ENCODE measurements around the gene SPIRE2.

DNA sequence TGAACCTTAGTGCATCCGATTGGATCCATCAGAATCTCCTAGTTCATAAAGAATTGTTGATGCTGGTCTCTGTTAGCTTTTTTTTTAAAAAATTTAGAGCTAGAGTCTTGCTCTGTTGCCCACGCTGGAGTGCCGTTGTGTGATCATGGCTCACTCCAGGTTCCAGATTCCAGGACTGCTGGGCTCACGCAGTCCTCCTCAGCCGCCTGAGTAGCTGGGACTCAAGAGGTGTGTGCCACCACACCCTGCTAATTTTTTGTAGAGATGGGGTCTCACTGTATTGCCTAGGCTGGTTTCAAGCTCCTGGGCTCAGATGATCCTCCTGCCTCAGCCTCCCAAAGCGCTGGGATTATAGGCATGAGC, 53.1 kb downstream of the SPIRE2 start:
- no peak for TF ChIP-seq RCOR1 (IDR thresholded peaks at IDR 0.05; ENCODE audit: insufficient replicate concordance, low read length)
- no peak for TF ChIP-seq RAD21 (IDR thresholded peaks at IDR 0.05; ENCODE audit: low read length)
- no peak for TF ChIP-seq FOS (IDR thresholded peaks at IDR 0.05; ENCODE audit: low read depth, low read length)
- TF ChIP-seq, protein P1, sequence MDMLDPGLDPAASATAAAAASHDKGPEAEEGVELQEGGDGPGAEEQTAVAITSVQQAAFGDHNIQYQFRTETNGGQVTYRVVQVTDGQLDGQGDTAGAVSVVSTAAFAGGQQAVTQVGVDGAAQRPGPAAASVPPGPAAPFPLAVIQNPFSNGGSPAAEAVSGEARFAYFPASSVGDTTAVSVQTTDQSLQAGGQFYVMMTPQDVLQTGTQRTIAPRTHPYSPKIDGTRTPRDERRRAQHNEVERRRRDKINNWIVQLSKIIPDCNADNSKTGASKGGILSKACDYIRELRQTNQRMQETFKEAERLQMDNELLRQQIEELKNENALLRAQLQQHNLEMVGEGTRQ (IDR thresholded peaks at IDR 0.05; ENCODE audit: low read depth, low read length): no peak
- TF ChIP-seq POLR2A (IDR thresholded peaks at IDR 0.05; ENCODE audit: low read depth, low read length): no peak
- TF ChIP-seq, protein P2, sequence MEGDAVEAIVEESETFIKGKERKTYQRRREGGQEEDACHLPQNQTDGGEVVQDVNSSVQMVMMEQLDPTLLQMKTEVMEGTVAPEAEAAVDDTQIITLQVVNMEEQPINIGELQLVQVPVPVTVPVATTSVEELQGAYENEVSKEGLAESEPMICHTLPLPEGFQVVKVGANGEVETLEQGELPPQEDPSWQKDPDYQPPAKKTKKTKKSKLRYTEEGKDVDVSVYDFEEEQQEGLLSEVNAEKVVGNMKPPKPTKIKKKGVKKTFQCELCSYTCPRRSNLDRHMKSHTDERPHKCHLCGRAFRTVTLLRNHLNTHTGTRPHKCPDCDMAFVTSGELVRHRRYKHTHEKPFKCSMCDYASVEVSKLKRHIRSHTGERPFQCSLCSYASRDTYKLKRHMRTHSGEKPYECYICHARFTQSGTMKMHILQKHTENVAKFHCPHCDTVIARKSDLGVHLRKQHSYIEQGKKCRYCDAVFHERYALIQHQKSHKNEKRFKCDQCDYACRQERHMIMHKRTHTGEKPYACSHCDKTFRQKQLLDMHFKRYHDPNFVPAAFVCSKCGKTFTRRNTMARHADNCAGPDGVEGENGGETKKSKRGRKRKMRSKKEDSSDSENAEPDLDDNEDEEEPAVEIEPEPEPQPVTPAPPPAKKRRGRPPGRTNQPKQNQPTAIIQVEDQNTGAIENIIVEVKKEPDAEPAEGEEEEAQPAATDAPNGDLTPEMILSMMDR (conservative IDR thresholded peaks at IDR 0.05; ENCODE audit: low read depth, low read length): no peak
- TF ChIP-seq SMC3 (IDR thresholded peaks at IDR 0.05; ENCODE audit: low read depth, low read length): no peak
- no peak for TF ChIP-seq RFX5 (IDR thresholded peaks at IDR 0.05; ENCODE audit: low read depth, low read length)
- no peak for TF ChIP-seq MAFK (IDR thresholded peaks at IDR 0.05; ENCODE audit: low read depth, low read length)
- TF ChIP-seq CHD1 (IDR thresholded peaks at IDR 0.05; ENCODE audit: low read depth, low read length): no peak
- no peak for TF ChIP-seq CEBPB (IDR thresholded peaks at IDR 0.05; ENCODE audit: low read depth, low read length)
- no peak for TF ChIP-seq NFE2L2 (IDR thresholded peaks at IDR 0.05; ENCODE audit: low read depth, low read length)
- TF ChIP-seq BHLHE40 (IDR thresholded peaks at IDR 0.05; ENCODE audit: low read depth, low read length): no peak
- TF ChIP-seq, protein P3, sequence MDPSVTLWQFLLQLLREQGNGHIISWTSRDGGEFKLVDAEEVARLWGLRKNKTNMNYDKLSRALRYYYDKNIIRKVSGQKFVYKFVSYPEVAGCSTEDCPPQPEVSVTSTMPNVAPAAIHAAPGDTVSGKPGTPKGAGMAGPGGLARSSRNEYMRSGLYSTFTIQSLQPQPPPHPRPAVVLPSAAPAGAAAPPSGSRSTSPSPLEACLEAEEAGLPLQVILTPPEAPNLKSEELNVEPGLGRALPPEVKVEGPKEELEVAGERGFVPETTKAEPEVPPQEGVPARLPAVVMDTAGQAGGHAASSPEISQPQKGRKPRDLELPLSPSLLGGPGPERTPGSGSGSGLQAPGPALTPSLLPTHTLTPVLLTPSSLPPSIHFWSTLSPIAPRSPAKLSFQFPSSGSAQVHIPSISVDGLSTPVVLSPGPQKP (IDR thresholded peaks at IDR 0.05; ENCODE audit: borderline replicate concordance, low read depth, low read length): no peak

Data from IMR-90 (cell line).